Activated CD8-positive, alpha-beta memory T cell treated with anti-CD3 and anti-CD28 coated beads, Interleukin-2, amount 50 U/mL, for 48 hours (primary cell): Measurements from ENCODE around the gene HOXB3.

Experiments
- DNase-seq: peaks from one replicate; pipeline ENCODE4 v3.0.0-alpha.2; 2020

The HOXB3 gene

GRCh38 chr17:48553826-48554225 is 36.2 kb downstream of the HOXB3 start:
- no peak for DNase-seq

- DNase-seq = no peak
These were observed 36.9 kb downstream of the HOXB3 start for GRCh38 chr17:48553190-48553547.

- DNase-seq = no peak
These were observed 37.4 kb downstream of the HOXB3 start for GRCh38 chr17:48552466-48553189.

- no peak for DNase-seq
These were observed 38.2 kb downstream of the HOXB3 start for GRCh38 chr17:48551596-48552465.

- no peak for DNase-seq
These were observed 38.9 kb downstream of the HOXB3 start for GRCh38 chr17:48551214-48551555.

GRCh38 chr17:48550502-48551213 is 39.4 kb downstream of the HOXB3 start:
- no peak for DNase-seq

GRCh38 chr17:48549914-48550501 is 40.0 kb downstream of the HOXB3 start:
- no peak for DNase-seq

GRCh38 chr17:48549281-48549630 is 40.8 kb downstream of the HOXB3 start:
- no peak for DNase-seq

- no peak for DNase-seq
These were observed 41.3 kb downstream of the HOXB3 start for GRCh38 chr17:48548523-48549280.

- DNase-seq = no peak
These were observed 42.1 kb downstream of the HOXB3 start for GRCh38 chr17:48547808-48548522.

- no peak for DNase-seq
These were observed 42.9 kb downstream of the HOXB3 start for GRCh38 chr17:48546924-48547807.

- no peak for DNase-seq
These were observed 43.7 kb downstream of the HOXB3 start for GRCh38 chr17:48546137-48546923.

GRCh38 chr17:48545539-48545938 is 44.5 kb downstream of the HOXB3 start:
- no peak for DNase-seq

GRCh38 chr17:48545022-48545375 is 45.0 kb downstream of the HOXB3 start, which contains the start of gene HOXB2:
Gene HOXB2 (minus strand): TSS chr17:48545109. CDS start chr17:48544911, 198 bp downstream.
- no peak for DNase-seq

- DNase-seq = peak; percentile 68
These were observed 45.6 kb downstream of the HOXB3 start for GRCh38 chr17:48544349-48545021.

GRCh38 chr17:48543854-48544348 is 46.1 kb downstream of the HOXB3 start:
- peak; percentile 73 for DNase-seq

- DNase-seq = peak; percentile 85
These were observed 46.8 kb downstream of the HOXB3 start for GRCh38 chr17:48543107-48543853.

GRCh38 chr17:48542698-48543106 is 47.3 kb downstream of the HOXB3 start:
- DNase-seq = no peak
